Measurements from ENCODE around the gene MYO18A. TPM values are rescaled to one million over a fixed set of nuclear protein-coding genes. Genes with fewer than 3 reads are reported as not detected.

The MYO18A gene
- polyA plus RNA-seq, 2 donors, result 39.1 to 86.4 TPM

GRCh38 chr17:29179232-29180033, 765 bp downstream of the MYO18A start:
- Histone ChIP-seq H3K27me3 (ENCODE audit: control insufficient read depth in 1 of 2, insufficient read depth in 2 of 2, low read length in 2 of 2) (no peaks in the 10 kb centered on the region), H3K9me3 (ENCODE audit: control insufficient read depth in 2 of 2, insufficient read depth in 1 of 2, low read depth in 1 of 2, low read length in 1 of 2) (no peaks in the 10 kb centered on the region), H3K4me1 (ENCODE audit: control insufficient read depth in 2 of 2, insufficient read depth in 2 of 2, low read length in 1 of 2) (peaks cover 4 to 20% of the 10 kb centered on the region in 2 donors), H3K4me3 (ENCODE audit: low read depth in 1 of 2, low read length in 2 of 2) (peak overlapping the region; percentile 65 to 83), H3K27ac (ENCODE audit: low read depth in 2 of 2, low read length in 1 of 2) (peak overlapping the region; percentile 98 to 99), H3K36me3 (ENCODE audit: control insufficient read depth in 2 of 2, insufficient read depth in 2 of 2, low read length in 1 of 2) (no peaks in the 10 kb centered on the region)
- WGBS, 2 donors, result 13 to 16% methylated on average over 23 to 28 of the region's 28 CpGs

GRCh38 chr17:29178750-29179231, 1.4 kb downstream of the MYO18A start:
- H3K27me3 ChIP-seq (ENCODE audit: control insufficient read depth in 1 of 2, insufficient read depth in 2 of 2, low read length in 2 of 2), result no peaks in the 10 kb centered on the region
- no peaks in the 10 kb centered on the region for H3K9me3 ChIP-seq (ENCODE audit: control insufficient read depth in 2 of 2, insufficient read depth in 1 of 2, low read depth in 1 of 2, low read length in 1 of 2)
- 35 to 36% methylated on average over 8 of the region's 8 CpGs for WGBS, 2 donors
- peak overlapping the region; percentile 98 to 99 for H3K27ac ChIP-seq (ENCODE audit: low read depth in 2 of 2, low read length in 1 of 2)
- peak overlapping the region; percentile 65 to 83 for H3K4me3 ChIP-seq (ENCODE audit: low read depth in 1 of 2, low read length in 2 of 2)
- no peaks in the 10 kb centered on the region for H3K36me3 ChIP-seq (ENCODE audit: control insufficient read depth in 2 of 2, insufficient read depth in 2 of 2, low read length in 1 of 2)
- peaks cover 4 to 20% of the 10 kb centered on the region in 2 donors for H3K4me1 ChIP-seq (ENCODE audit: control insufficient read depth in 2 of 2, insufficient read depth in 2 of 2, low read length in 1 of 2)

DNA sequence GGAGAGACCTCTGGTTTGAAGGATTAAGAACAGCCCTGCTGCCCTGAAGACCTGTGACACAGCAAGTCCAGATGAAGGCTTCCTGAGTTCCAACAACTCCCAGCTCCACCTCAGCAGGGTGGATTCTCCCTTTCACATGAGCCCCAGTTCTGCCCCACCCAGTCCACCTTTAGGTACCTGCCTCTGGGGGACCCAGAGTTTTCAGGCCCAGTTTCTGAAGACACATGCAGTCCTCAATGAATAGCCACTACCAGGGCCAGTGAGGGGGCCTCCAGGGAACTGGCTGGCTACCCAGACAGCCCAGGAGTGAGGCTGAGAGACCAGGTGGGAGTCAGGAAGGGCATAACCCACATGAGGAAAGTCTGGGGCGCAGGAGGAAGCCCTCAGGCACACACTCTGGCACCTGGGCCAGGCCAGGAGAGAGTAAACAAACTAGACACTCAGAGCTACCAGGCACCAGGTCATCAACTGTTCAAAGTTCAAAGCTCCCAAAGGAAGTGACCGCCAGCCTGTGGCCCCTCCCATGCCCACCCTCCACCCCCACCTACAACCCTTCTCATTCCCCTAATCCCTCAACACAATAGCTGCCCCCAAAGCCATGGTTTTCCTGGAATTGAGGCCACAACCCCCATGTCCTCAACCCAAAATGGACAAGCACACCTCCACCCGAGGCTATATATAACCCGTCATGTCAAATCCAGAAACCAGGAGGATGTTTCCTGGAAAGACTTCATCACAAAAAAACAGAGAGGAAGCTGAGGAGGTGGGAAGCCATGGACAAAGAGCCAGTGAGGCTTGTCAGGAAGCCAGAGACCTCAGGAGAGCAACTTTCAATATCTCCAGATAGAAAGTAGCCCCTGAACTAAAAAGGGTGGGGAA, 2.1 kb downstream of the MYO18A start:
- WGBS, 2 donors, result 35 to 48% methylated on average over 4 of the region's 4 CpGs
- Histone ChIP-seq H3K4me1 (ENCODE audit: control insufficient read depth in 2 of 2, insufficient read depth in 2 of 2, low read length in 1 of 2) (peaks cover 4 to 20% of the 10 kb centered on the region in 2 donors), H3K27ac (ENCODE audit: low read depth in 2 of 2, low read length in 1 of 2) (peak overlapping the region; percentile 98 to 99), H3K9me3 (ENCODE audit: control insufficient read depth in 2 of 2, insufficient read depth in 1 of 2, low read depth in 1 of 2, low read length in 1 of 2) (no peaks in the 10 kb centered on the region), H3K4me3 (ENCODE audit: low read depth in 1 of 2, low read length in 2 of 2) (no peak overlapping the region), H3K36me3 (ENCODE audit: control insufficient read depth in 2 of 2, insufficient read depth in 2 of 2, low read length in 1 of 2) (no peaks in the 10 kb centered on the region), H3K27me3 (ENCODE audit: control insufficient read depth in 1 of 2, insufficient read depth in 2 of 2, low read length in 2 of 2) (no peaks in the 10 kb centered on the region)

DNA sequence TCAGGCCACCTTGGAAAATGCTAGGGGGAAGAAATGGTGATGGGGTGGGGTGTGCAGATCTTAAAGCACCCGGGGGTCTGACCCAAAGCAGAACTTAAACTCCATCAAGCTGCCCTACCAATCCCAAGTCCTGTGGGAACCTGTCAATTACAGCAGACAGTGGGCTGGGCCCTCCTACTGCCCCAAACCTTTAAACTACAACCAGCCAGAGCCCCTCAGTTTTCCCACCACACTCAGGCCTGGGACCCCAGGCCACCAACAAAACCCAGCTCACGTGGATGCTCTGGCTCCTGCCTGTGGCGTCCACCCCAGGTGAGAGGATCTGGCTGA, 2.7 kb downstream of the MYO18A start:
- peak overlapping the region; percentile 98 to 99 for H3K27ac ChIP-seq (ENCODE audit: low read depth in 2 of 2, low read length in 1 of 2)

GRCh38 chr17:29176558-29177351, 3.4 kb downstream of the MYO18A start:
- Histone ChIP-seq H3K36me3 (ENCODE audit: control insufficient read depth in 2 of 2, insufficient read depth in 2 of 2, low read length in 1 of 2) (no peaks in the 10 kb centered on the region), H3K9me3 (ENCODE audit: control insufficient read depth in 2 of 2, insufficient read depth in 1 of 2, low read depth in 1 of 2, low read length in 1 of 2) (no peaks in the 10 kb centered on the region), H3K4me1 (ENCODE audit: control insufficient read depth in 2 of 2, insufficient read depth in 2 of 2, low read length in 1 of 2) (peaks cover 4 to 20% of the 10 kb centered on the region in 2 donors), H3K4me3 (ENCODE audit: low read depth in 1 of 2, low read length in 2 of 2) (peak overlapping the region; percentile 49 to 52), H3K27me3 (ENCODE audit: control insufficient read depth in 1 of 2, insufficient read depth in 2 of 2, low read length in 2 of 2) (no peaks in the 10 kb centered on the region), H3K27ac (ENCODE audit: low read depth in 2 of 2, low read length in 1 of 2) (peak overlapping the region; percentile 88 to 99)
- 2 to 3% methylated on average over 36 to 51 of the region's 51 CpGs for WGBS, 2 donors

More for the DNA sequence above, 2.7 kb downstream of the MYO18A start:
- H3K27me3 ChIP-seq (ENCODE audit: control insufficient read depth in 1 of 2, insufficient read depth in 2 of 2, low read length in 2 of 2), result no peaks in the 10 kb centered on the region
- H3K36me3 ChIP-seq (ENCODE audit: control insufficient read depth in 2 of 2, insufficient read depth in 2 of 2, low read length in 1 of 2), result no peaks in the 10 kb centered on the region
- no peaks in the 10 kb centered on the region for H3K9me3 ChIP-seq (ENCODE audit: control insufficient read depth in 2 of 2, insufficient read depth in 1 of 2, low read depth in 1 of 2, low read length in 1 of 2)
- no peak overlapping the region for H3K4me3 ChIP-seq (ENCODE audit: low read depth in 1 of 2, low read length in 2 of 2)
- H3K4me1 ChIP-seq (ENCODE audit: control insufficient read depth in 2 of 2, insufficient read depth in 2 of 2, low read length in 1 of 2), result peaks cover 4 to 20% of the 10 kb centered on the region in 2 donors
- WGBS, 2 donors, result 59 to 69% methylated on average over 3 of the region's 3 CpGs

DNA sequence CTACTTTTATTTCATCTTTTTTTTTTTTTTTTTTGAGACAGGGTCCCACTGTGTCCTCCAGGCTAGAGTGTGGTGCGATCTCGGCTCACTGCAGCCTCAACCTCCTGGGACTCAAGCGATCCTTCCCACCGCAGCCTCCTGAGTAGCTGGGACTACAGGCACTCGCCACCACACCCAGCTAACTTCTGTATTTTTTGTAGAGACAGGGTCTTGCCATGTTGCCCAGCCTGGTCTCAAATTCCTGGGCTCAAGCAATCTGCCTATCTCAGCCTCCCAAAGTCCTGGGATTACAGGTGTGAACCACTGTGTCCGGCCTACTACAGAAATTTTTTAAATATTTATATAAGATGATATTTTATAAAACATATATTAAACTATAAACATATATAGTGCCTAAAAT, 4.8 kb downstream of the MYO18A start:
- H3K4me1 ChIP-seq (ENCODE audit: control insufficient read depth in 2 of 2, insufficient read depth in 2 of 2, low read length in 1 of 2), result peaks cover 4 to 9% of the 10 kb centered on the region in 2 donors
- H3K27me3 ChIP-seq (ENCODE audit: control insufficient read depth in 1 of 2, insufficient read depth in 2 of 2, low read length in 2 of 2), result no peaks in the 10 kb centered on the region
- H3K4me3 ChIP-seq (ENCODE audit: low read depth in 1 of 2, low read length in 2 of 2), result no peak overlapping the region
- no peaks in the 10 kb centered on the region for H3K36me3 ChIP-seq (ENCODE audit: control insufficient read depth in 2 of 2, insufficient read depth in 2 of 2, low read length in 1 of 2)
- 95 to 97% methylated on average over 6 of the region's 6 CpGs for WGBS, 2 donors
- H3K9me3 ChIP-seq (ENCODE audit: control insufficient read depth in 2 of 2, insufficient read depth in 1 of 2, low read depth in 1 of 2, low read length in 1 of 2), result no peaks in the 10 kb centered on the region
- no peak overlapping the region for H3K27ac ChIP-seq (ENCODE audit: low read depth in 2 of 2, low read length in 1 of 2)

- 78 to 91% methylated on average over 1 of the region's 1 CpG for WGBS, 2 donors
- Histone ChIP-seq H3K9me3 (ENCODE audit: control insufficient read depth in 2 of 2, insufficient read depth in 1 of 2, low read depth in 1 of 2, low read length in 1 of 2) (no peaks in the 10 kb centered on the region), H3K4me1 (ENCODE audit: control insufficient read depth in 2 of 2, insufficient read depth in 2 of 2, low read length in 1 of 2) (peaks cover 3 to 6% of the 10 kb centered on the region in 2 donors), H3K36me3 (ENCODE audit: control insufficient read depth in 2 of 2, insufficient read depth in 2 of 2, low read length in 1 of 2) (no peaks in the 10 kb centered on the region), H3K27ac (ENCODE audit: low read depth in 2 of 2, low read length in 1 of 2) (no peak overlapping the region), H3K27me3 (ENCODE audit: control insufficient read depth in 1 of 2, insufficient read depth in 2 of 2, low read length in 2 of 2) (no peaks in the 10 kb centered on the region), H3K4me3 (ENCODE audit: low read depth in 1 of 2, low read length in 2 of 2) (no peak overlapping the region)
Observed at GRCh38 chr17:29172589-29172988, 7.6 kb downstream of the MYO18A start.

- no peaks in the 10 kb centered on the region for H3K9me3 ChIP-seq (ENCODE audit: control insufficient read depth in 2 of 2, insufficient read depth in 1 of 2, low read depth in 1 of 2, low read length in 1 of 2)
- WGBS, 2 donors, result 94 to 97% methylated on average over 3 of the region's 3 CpGs
- no peak overlapping the region for H3K4me3 ChIP-seq (ENCODE audit: low read depth in 1 of 2, low read length in 2 of 2)
- H3K36me3 ChIP-seq (ENCODE audit: control insufficient read depth in 2 of 2, insufficient read depth in 2 of 2, low read length in 1 of 2), result peaks cover 2 to 9% of the 10 kb centered on the region in 2 donors
- peaks cover 2 to 5% of the 10 kb centered on the region in 2 donors for H3K4me1 ChIP-seq (ENCODE audit: control insufficient read depth in 2 of 2, insufficient read depth in 2 of 2, low read length in 1 of 2)
- no peak overlapping the region for H3K27ac ChIP-seq (ENCODE audit: low read depth in 2 of 2, low read length in 1 of 2)
- H3K27me3 ChIP-seq (ENCODE audit: control insufficient read depth in 1 of 2, insufficient read depth in 2 of 2, low read length in 2 of 2), result no peaks in the 10 kb centered on the region
Observed at GRCh38 chr17:29170682-29171081, 9.5 kb downstream of the MYO18A start.

All from esophagus (tissue), 2 donors.